Fibroblast of pulmonary artery (primary cell): ENCODE data around the gene GCDH.
A peak's percentile ranks its signal among the peaks of the same experiment; 100 is the strongest.

Source experiments
- DNase-seq: peaks from one replicate; pipeline ENCODE4 v3.0.0-alpha.2; 2010; ENCODE audit warnings: low read depth
- H3K4me3 ChIP-seq: replicated peaks from 2 replicates; pipeline ENCODE4 v1.5.1; 2011; ENCODE audit warnings: low read depth, mild to moderate bottlenecking, control low read depth, low read length, moderate library complexity
- CTCF ChIP-seq: IDR thresholded peaks from 2 replicates; pipeline ENCODE4 v1.5.1; 2011; ENCODE audit warnings: mild to moderate bottlenecking, control low read depth, low read length, inconsistent platforms; ENCODE audit errors: missing control alignments

GCDH gene

GRCh38 chr19:12938779-12939601 lies 48.0 kb downstream of the GCDH start:
- peak; percentile 60 for DNase-seq
- peak overlapping the region; percentile 85 for H3K4me3 ChIP-seq
- TF ChIP-seq CTCF: peak; percentile 19

GRCh38 chr19:12939975-12940423 lies 49.0 kb downstream of the GCDH start:
- no peak for DNase-seq
- no peak for TF ChIP-seq CTCF
- H3K4me3 ChIP-seq: peak overlapping the region; percentile 85

GRCh38 chr19:12940897-12941296 lies 49.9 kb downstream of the GCDH start:
- TF ChIP-seq CTCF: no peak
- DNase-seq: no peak
- H3K4me3 ChIP-seq: peak overlapping the region; percentile 85

GRCh38 chr19:12943437-12944044 lies 52.6 kb downstream of the GCDH start:
- no peak for DNase-seq
- no peak overlapping the region for H3K4me3 ChIP-seq
- no peak for TF ChIP-seq CTCF

- TF ChIP-seq CTCF: no peak
- no peak for DNase-seq
- H3K4me3 ChIP-seq: no peak overlapping the region
These were observed 53.2 kb downstream of the GCDH start for GRCh38 chr19:12944104-12944674.

- peak; percentile 99 for DNase-seq
- H3K4me3 ChIP-seq: peak within 1 kb of the TSS; percentile 72
- no peak for TF ChIP-seq CTCF
These were observed 54.6 kb downstream of the GCDH start, which contains the start of gene RAD23A for GRCh38 chr19:12945479-12946091. RAD23A (plus strand) TSS chr19:12945862; CDS start chr19:12945949, 87 bp downstream.
